Breast epithelium (tissue), 4 donors: ENCODE measurements around the gene TPRG1. TPM values are rescaled to one million over a fixed set of nuclear protein-coding genes. Genes with fewer than 3 reads are reported as not detected.

Source experiments
- DNase-seq, 2 donors: peaks; one replicate each; pipeline ENCODE4 v3.0.0-alpha.2; 2019; ENCODE audit warnings: low spot score in 2 of 2
- H3K27ac ChIP-seq, 2 donors: fragments of 200-600 bp; sonication (generic) in 1 of 2; one replicate each; pipeline ENCODE4 v1.5.1; 2016 to 2019; ENCODE audit warnings: mild to moderate bottlenecking in 1 of 2
- H3K27me3 ChIP-seq, 2 donors: fragments of 200-600 bp; sonication (generic) in 1 of 2; one replicate each; pipeline versions ENCODE4 v1.5.1 to v1.6.0; 2017 to 2019; ENCODE audit warnings: control low read depth in 1 of 2, mild to moderate bottlenecking in 1 of 2
- H3K36me3 ChIP-seq: fragments of 200-600 bp; one replicate; pipeline ENCODE4 v1.5.1; 2019
- H3K4me1 ChIP-seq, 2 donors: fragments of 200-600 bp; sonication (generic); one replicate each; pipeline ENCODE4 v1.5.1; 2016 to 2019; ENCODE audit warnings: control low read depth in 1 of 2
- H3K4me3 ChIP-seq, 3 donors: fragments of 200-600 bp; sonication (generic); 1 replicate in 2 of 3; 2 replicates in 1 of 3; pipeline ENCODE4 v1.5.1; 2016 to 2019; ENCODE audit warnings: mild to moderate bottlenecking in 3 of 3, moderate library complexity in 2 of 3
- H3K9me3 ChIP-seq, 2 donors: fragments of 200-600 bp; sonication (generic) in 1 of 2; one replicate each; pipeline ENCODE4 v1.5.1; 2016 to 2019; ENCODE audit warnings: control low read depth in 1 of 2
- POLR2A ChIP-seq: fragments of 450-650 bp; IDR thresholded peaks from one replicate; pipeline ENCODE4 v1.6.1; 2016; ENCODE audit warnings: antibody characterized with exemption, mild to moderate bottlenecking, moderate library complexity
- POLR2AphosphoS5 ChIP-seq, 3 donors: sonication (generic); formaldehyde crosslinking; IDR thresholded peaks; one replicate each; pipeline ENCODE4 v1.6.1; 2017; ENCODE audit warnings: antibody characterized with exemption in 3 of 3
- intact Hi-C: fragments of 100-400 bp; cut with DNase I; formaldehyde crosslinking; loops from one replicate; pipeline ENCODE4 v1.15.1; 2023; ENCODE audit warnings: low total_unique reads
- total RNA-seq, 3 donors: library from RNA; depleted of rRNA; stranded (reverse); fragments of >200 nt; gene quantifications; one replicate each; pipeline ENCODE4 v1.1.0, GENCODE V29; 2016
- TF ChIP-seq, protein P1 (sequence below), 3 donors: fragments of 450-650 bp; IDR thresholded peaks; one replicate each; pipeline ENCODE4 v1.5.1; 2016 to 2017; ENCODE audit warnings: antibody characterized with exemption in 3 of 3, mild to moderate bottlenecking in 3 of 3, moderate library complexity in 3 of 3

The TPRG1 gene
- total RNA-seq, 3 donors from 2014 or later, result 29.2 to 65.9 (median 31.9) TPM

DNA sequence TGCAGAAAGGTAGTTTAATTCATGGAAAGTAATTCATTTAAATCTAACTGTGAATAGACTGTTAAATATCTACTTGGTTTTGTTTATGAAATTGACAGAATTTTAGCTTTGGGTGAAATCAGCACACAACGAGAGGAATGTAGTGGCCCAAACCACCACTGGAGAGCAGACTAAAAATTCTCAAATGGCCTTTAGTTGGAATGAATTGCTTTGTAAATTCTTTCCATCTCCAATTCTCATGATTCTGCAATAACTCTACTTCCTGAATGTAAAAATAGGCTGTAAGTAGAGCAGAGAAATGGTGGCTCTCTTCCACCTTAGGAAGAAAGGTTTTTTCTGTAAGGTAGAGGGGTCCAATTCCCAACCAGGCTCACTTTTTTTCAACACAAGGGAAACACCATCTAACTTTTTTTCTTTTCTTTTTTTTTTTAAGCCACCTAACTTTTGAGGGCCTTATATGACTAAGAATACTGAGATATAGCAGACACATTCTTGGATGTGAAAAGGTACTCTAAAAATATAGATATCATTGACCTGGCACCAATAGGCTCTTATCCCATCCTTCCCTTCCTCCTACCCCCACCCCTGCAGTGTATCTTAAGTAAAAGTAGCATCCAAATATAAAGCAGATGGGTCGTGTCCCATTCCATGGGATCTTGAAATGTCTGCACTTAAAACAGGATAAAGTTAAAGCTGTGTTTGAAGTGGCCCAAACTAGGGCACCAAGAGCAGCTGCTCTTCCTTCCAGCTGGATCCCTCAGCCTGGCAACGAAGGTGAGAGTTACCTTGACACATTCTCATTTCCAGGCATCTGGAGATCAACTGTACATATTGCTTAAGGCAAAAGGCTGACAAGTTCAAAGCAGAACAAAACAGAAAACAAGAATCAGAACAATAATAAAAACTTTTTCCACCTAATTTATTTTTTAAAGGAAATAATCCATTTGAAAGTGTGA lies 194.1 kb downstream of the TPRG1 start:
- no peak for DNase-seq
- Histone ChIP-seq H3K9me3 (no peaks in the 10 kb centered on the region), H3K4me1 (no peaks in the 10 kb centered on the region), H3K27ac (no peak overlapping the region), H3K36me3 (no peaks in the 10 kb centered on the region), H3K4me3 (no peak overlapping the region), H3K27me3 (no peaks in the 10 kb centered on the region)
- no peak for TF ChIP-seq POLR2A
- TF ChIP-seq, protein P1, sequence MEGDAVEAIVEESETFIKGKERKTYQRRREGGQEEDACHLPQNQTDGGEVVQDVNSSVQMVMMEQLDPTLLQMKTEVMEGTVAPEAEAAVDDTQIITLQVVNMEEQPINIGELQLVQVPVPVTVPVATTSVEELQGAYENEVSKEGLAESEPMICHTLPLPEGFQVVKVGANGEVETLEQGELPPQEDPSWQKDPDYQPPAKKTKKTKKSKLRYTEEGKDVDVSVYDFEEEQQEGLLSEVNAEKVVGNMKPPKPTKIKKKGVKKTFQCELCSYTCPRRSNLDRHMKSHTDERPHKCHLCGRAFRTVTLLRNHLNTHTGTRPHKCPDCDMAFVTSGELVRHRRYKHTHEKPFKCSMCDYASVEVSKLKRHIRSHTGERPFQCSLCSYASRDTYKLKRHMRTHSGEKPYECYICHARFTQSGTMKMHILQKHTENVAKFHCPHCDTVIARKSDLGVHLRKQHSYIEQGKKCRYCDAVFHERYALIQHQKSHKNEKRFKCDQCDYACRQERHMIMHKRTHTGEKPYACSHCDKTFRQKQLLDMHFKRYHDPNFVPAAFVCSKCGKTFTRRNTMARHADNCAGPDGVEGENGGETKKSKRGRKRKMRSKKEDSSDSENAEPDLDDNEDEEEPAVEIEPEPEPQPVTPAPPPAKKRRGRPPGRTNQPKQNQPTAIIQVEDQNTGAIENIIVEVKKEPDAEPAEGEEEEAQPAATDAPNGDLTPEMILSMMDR (IDR thresholded peaks at IDR 0.05), result no peak
- TF ChIP-seq POLR2AphosphoS5 (IDR thresholded peaks at IDR 0.05), result no peak
- intact Hi-C loops, result no loop called here

DNA sequence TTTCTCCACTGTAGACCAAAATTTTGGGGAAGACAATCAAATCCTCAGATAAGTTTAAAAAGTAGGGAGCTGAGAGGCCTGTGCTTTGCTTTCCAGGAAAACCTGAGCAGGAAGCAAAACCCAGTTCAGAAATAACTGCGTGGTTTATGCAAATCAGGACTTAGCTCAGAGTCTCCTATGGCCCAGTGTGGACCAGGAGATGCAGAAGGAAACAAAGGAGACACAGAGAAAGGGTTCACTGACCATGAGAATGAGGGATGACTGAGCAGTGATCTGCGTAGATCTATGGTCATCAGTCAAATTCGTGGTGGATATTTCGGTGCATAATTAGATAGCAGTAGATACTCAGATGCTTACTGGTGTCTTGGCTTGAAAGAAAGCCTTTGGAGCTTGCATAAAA lies 196.6 kb downstream of the TPRG1 start:
- H3K4me3 ChIP-seq, result no peak overlapping the region
- DNase-seq, result no peak
- no peaks in the 10 kb centered on the region for H3K36me3 ChIP-seq
- no peaks in the 10 kb centered on the region for H3K27me3 ChIP-seq
- TF ChIP-seq POLR2A, result no peak
- TF ChIP-seq, protein P1 (IDR thresholded peaks at IDR 0.05), result no peak
- no peak for TF ChIP-seq POLR2AphosphoS5 (IDR thresholded peaks at IDR 0.05)
- intact Hi-C loops, result no loop called here
- H3K9me3 ChIP-seq, result no peaks in the 10 kb centered on the region
- no peak overlapping the region for H3K27ac ChIP-seq
- H3K4me1 ChIP-seq, result no peaks in the 10 kb centered on the region

- intact Hi-C loops, result loop anchor here (10.0 kb wide), 1 partner anchor 345 kb away; no protein-coding TSS in a partner anchor
- TF ChIP-seq POLR2AphosphoS5 (IDR thresholded peaks at IDR 0.05), result no peak
- TF ChIP-seq POLR2A, result no peak
- TF ChIP-seq, protein P1 (IDR thresholded peaks at IDR 0.05), result no peak
- no peaks in the 10 kb centered on the region for H3K9me3 ChIP-seq
These were observed 197.9 kb downstream of the TPRG1 start for GRCh38 chr3:189369636-189370035.

GRCh38 chr3:189372243-189372642 lies 200.5 kb downstream of the TPRG1 start:
- TF ChIP-seq, protein P1 (IDR thresholded peaks at IDR 0.05), result no peak
- TF ChIP-seq POLR2A (no peak), POLR2AphosphoS5 (IDR thresholded peaks at IDR 0.05) (no peak)
- Histone ChIP-seq H3K9me3 (peaks cover 0 to 2% of the 10 kb centered on the region in 2 donors), H3K27ac (no peak overlapping the region), H3K36me3 (no peaks in the 10 kb centered on the region), H3K4me1 (no peaks in the 10 kb centered on the region), H3K27me3 (no peaks in the 10 kb centered on the region), H3K4me3 (no peak overlapping the region)
- intact Hi-C loops, result loop anchor here (10.0 kb wide), 1 partner anchor 343 kb away; no protein-coding TSS in a partner anchor
- DNase-seq, result no peak

More at GRCh38 chr3:189369636-189370035, 197.9 kb downstream of the TPRG1 start:
- H3K4me3 ChIP-seq, result no peak overlapping the region
- DNase-seq, result no peak
- no peak overlapping the region for H3K27ac ChIP-seq
- no peaks in the 10 kb centered on the region for H3K36me3 ChIP-seq
- H3K27me3 ChIP-seq, result no peaks in the 10 kb centered on the region
- H3K4me1 ChIP-seq, result no peaks in the 10 kb centered on the region
